Measurements from ENCODE around the gene THSD4. TPM values are rescaled to one million over a fixed set of nuclear protein-coding genes. Genes with fewer than 3 reads are reported as not detected.

THSD4 gene
- polyA plus RNA-seq, 1 donor from 2014 or later: 0.46 TPM

DNA sequence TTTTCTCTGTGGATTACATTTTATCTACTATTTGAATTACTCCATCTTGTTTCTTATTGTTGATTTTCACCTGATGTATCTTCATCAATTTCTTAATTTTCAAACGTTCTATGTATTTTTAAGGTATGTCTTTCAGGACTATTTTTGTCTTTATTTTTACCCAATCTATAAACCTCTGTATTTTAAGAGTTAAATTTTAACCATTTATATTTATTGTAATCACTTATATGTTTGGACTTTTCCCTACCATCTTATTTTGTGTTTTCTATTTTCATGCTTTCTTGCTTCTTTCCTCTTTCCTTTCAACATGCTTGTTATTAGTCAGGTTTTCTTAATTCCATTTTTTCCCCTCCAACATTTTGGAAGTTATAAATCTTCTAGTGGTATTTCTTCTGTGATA, 645.6 kb downstream of the THSD4 start:
- no peaks in the 10 kb centered on the region for H3K9me3 ChIP-seq (ENCODE audit: low read length)
- TF ChIP-seq MXI1 (conservative IDR thresholded peaks at IDR 0.05; ENCODE audit: poor library complexity, severe bottlenecking): no peak
- TF ChIP-seq RAD21 (conservative IDR thresholded peaks at IDR 0.05): no peak
- TF ChIP-seq, protein P1, sequence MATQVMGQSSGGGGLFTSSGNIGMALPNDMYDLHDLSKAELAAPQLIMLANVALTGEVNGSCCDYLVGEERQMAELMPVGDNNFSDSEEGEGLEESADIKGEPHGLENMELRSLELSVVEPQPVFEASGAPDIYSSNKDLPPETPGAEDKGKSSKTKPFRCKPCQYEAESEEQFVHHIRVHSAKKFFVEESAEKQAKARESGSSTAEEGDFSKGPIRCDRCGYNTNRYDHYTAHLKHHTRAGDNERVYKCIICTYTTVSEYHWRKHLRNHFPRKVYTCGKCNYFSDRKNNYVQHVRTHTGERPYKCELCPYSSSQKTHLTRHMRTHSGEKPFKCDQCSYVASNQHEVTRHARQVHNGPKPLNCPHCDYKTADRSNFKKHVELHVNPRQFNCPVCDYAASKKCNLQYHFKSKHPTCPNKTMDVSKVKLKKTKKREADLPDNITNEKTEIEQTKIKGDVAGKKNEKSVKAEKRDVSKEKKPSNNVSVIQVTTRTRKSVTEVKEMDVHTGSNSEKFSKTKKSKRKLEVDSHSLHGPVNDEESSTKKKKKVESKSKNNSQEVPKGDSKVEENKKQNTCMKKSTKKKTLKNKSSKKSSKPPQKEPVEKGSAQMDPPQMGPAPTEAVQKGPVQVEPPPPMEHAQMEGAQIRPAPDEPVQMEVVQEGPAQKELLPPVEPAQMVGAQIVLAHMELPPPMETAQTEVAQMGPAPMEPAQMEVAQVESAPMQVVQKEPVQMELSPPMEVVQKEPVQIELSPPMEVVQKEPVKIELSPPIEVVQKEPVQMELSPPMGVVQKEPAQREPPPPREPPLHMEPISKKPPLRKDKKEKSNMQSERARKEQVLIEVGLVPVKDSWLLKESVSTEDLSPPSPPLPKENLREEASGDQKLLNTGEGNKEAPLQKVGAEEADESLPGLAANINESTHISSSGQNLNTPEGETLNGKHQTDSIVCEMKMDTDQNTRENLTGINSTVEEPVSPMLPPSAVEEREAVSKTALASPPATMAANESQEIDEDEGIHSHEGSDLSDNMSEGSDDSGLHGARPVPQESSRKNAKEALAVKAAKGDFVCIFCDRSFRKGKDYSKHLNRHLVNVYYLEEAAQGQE (IDR thresholded peaks at IDR 0.05; ENCODE audit: borderline replicate concordance): no peak
- TF ChIP-seq EZH2 (IDR thresholded peaks at IDR 0.05; ENCODE audit: borderline replicate concordance, insufficient read depth, low read length, poor library complexity, severe bottlenecking): no peak
- TF ChIP-seq TAF1 (IDR thresholded peaks at IDR 0.05; ENCODE audit: low read depth): no peak
- TF ChIP-seq, protein P2, sequence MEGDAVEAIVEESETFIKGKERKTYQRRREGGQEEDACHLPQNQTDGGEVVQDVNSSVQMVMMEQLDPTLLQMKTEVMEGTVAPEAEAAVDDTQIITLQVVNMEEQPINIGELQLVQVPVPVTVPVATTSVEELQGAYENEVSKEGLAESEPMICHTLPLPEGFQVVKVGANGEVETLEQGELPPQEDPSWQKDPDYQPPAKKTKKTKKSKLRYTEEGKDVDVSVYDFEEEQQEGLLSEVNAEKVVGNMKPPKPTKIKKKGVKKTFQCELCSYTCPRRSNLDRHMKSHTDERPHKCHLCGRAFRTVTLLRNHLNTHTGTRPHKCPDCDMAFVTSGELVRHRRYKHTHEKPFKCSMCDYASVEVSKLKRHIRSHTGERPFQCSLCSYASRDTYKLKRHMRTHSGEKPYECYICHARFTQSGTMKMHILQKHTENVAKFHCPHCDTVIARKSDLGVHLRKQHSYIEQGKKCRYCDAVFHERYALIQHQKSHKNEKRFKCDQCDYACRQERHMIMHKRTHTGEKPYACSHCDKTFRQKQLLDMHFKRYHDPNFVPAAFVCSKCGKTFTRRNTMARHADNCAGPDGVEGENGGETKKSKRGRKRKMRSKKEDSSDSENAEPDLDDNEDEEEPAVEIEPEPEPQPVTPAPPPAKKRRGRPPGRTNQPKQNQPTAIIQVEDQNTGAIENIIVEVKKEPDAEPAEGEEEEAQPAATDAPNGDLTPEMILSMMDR (IDR thresholded peaks at IDR 0.05; ENCODE audit: poor library complexity, severe bottlenecking): no peak
- no peak for TF ChIP-seq EP300 (conservative IDR thresholded peaks at IDR 0.05; ENCODE audit: poor library complexity, severe bottlenecking)
- TF ChIP-seq SMC3 (conservative IDR thresholded peaks at IDR 0.05; ENCODE audit: poor library complexity): no peak
- TF ChIP-seq POLR2AphosphoS5 (IDR thresholded peaks at IDR 0.05): no peak
- H3K79me2 ChIP-seq (replicated peaks; ENCODE audit: insufficient read depth, low read length): no peaks in the 10 kb centered on the region
- no peaks in the 10 kb centered on the region for H3K36me3 ChIP-seq (ENCODE audit: insufficient read depth, low read length)
- H3K4me3 ChIP-seq (ENCODE audit: low read length): no peak overlapping the region
- H2AFZ ChIP-seq (ENCODE audit: low read depth, low read length): no peak overlapping the region
- H3F3A ChIP-seq (ENCODE audit: insufficient read depth, low read length, poor library complexity, severe bottlenecking): no peaks in the 10 kb centered on the region
- no peak overlapping the region for H3K27ac ChIP-seq (ENCODE audit: low read length)
- H3K4me2 ChIP-seq (ENCODE audit: low read length): no peak overlapping the region
- H4K20me1 ChIP-seq (ENCODE audit: insufficient read depth): no peaks in the 10 kb centered on the region
- no peaks in the 10 kb centered on the region for H3K9me2 ChIP-seq (ENCODE audit: insufficient read depth, low read length)
- no peak overlapping the region for H3K9ac ChIP-seq (ENCODE audit: low read length)
- H3K27me3 ChIP-seq (ENCODE audit: insufficient read depth, low read depth, low read length): no peaks in the 10 kb centered on the region

DNA sequence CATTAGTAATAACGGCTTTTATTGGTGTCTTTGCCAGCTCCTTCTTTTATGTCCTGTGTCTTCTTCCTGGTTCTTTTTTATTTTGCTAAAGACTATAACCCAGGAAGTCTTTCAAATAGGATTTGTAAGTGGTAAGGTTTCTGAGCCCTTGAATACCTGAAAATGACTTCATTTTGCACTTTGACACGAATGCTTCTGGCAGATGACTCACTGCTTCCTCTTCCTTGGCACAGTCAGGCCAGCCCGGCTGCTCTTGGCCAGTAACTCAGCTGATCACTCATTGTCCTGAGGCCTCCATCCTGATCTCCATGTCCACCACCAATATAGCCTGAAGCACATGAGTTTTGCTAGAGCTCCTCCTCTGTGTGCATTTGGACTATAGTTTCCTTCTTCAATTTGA, 646.4 kb downstream of the THSD4 start:
- Histone ChIP-seq H3K27me3 (ENCODE audit: insufficient read depth, low read depth, low read length) (no peaks in the 10 kb centered on the region), H3K27ac (ENCODE audit: low read length) (no peak overlapping the region), H3K9me3 (ENCODE audit: low read length) (no peaks in the 10 kb centered on the region), H3K9ac (ENCODE audit: low read length) (no peak overlapping the region), H2AFZ (ENCODE audit: low read depth, low read length) (no peak overlapping the region), H3K9me2 (ENCODE audit: insufficient read depth, low read length) (no peaks in the 10 kb centered on the region), H3K4me2 (ENCODE audit: low read length) (no peak overlapping the region), H3K4me3 (ENCODE audit: low read length) (no peak overlapping the region), H3K36me3 (ENCODE audit: insufficient read depth, low read length) (no peaks in the 10 kb centered on the region), H3K79me2 (replicated peaks; ENCODE audit: insufficient read depth, low read length) (no peaks in the 10 kb centered on the region), H4K20me1 (ENCODE audit: insufficient read depth) (no peaks in the 10 kb centered on the region), H3F3A (ENCODE audit: insufficient read depth, low read length, poor library complexity, severe bottlenecking) (no peaks in the 10 kb centered on the region)
- no peak for TF ChIP-seq EZH2 (IDR thresholded peaks at IDR 0.05; ENCODE audit: borderline replicate concordance, insufficient read depth, low read length, poor library complexity, severe bottlenecking)

DNA sequence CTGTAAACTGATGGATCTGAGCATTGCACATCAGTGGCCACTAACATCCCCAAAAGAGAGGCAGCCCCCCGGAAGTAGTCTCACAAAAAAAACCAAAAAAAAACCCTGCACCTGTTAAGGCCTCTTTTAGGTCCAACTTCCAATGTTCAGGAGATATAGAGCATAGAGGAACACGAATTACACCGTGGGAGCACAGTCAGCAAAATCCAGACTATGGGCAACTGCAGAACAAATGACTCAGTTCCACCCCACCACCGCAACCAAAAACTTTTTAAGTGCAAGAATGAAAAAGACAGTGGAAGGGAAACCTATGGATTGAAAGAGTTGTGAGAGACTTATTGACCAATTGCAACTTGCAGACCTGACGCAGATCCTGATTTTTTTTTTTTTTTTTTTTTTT, 652.9 kb downstream of the THSD4 start:
- Histone ChIP-seq H2AFZ (ENCODE audit: low read depth, low read length) (no peak overlapping the region), H3F3A (ENCODE audit: insufficient read depth, low read length, poor library complexity, severe bottlenecking) (no peaks in the 10 kb centered on the region), H4K20me1 (ENCODE audit: insufficient read depth) (no peaks in the 10 kb centered on the region), H3K79me2 (replicated peaks; ENCODE audit: insufficient read depth, low read length) (no peaks in the 10 kb centered on the region), H3K9ac (ENCODE audit: low read length) (no peak overlapping the region), H3K4me3 (ENCODE audit: low read length) (no peak overlapping the region), H3K4me2 (ENCODE audit: low read length) (no peak overlapping the region), H3K27me3 (ENCODE audit: insufficient read depth, low read depth, low read length) (no peaks in the 10 kb centered on the region), H3K36me3 (ENCODE audit: insufficient read depth, low read length) (no peaks in the 10 kb centered on the region), H3K27ac (ENCODE audit: low read length) (no peak overlapping the region), H3K9me3 (ENCODE audit: low read length) (no peaks in the 10 kb centered on the region), H3K9me2 (ENCODE audit: insufficient read depth, low read length) (no peaks in the 10 kb centered on the region)
- TF ChIP-seq TAF1 (IDR thresholded peaks at IDR 0.05; ENCODE audit: low read depth) (no peak), MXI1 (conservative IDR thresholded peaks at IDR 0.05; ENCODE audit: poor library complexity, severe bottlenecking) (no peak), EP300 (conservative IDR thresholded peaks at IDR 0.05; ENCODE audit: poor library complexity, severe bottlenecking) (no peak), RAD21 (conservative IDR thresholded peaks at IDR 0.05) (no peak), SMC3 (conservative IDR thresholded peaks at IDR 0.05; ENCODE audit: poor library complexity) (no peak), POLR2AphosphoS5 (IDR thresholded peaks at IDR 0.05) (no peak), EZH2 (IDR thresholded peaks at IDR 0.05; ENCODE audit: borderline replicate concordance, insufficient read depth, low read length, poor library complexity, severe bottlenecking) (no peak)
- TF ChIP-seq, protein P1 (IDR thresholded peaks at IDR 0.05; ENCODE audit: borderline replicate concordance): no peak
- TF ChIP-seq, protein P2 (IDR thresholded peaks at IDR 0.05; ENCODE audit: poor library complexity, severe bottlenecking): no peak

Data from neural cell (in vitro differentiated cells).